Measurements from ENCODE around the gene OR8B2. TPM values are rescaled to one million over a fixed set of nuclear protein-coding genes. Genes with fewer than 3 reads are reported as not detected.
"Not testable (repeated sequence)": the region's sequence is repeated elsewhere in the genome, so short reads cannot be mapped to it uniquely, and the experiment has no call there.

OR8B2 gene
- total RNA-seq, result not detected

- ATAC-seq, result no peak
Observed at GRCh38 chr11:124384399-124384798, at the start of gene OR8B2. OR8B2 (minus strand) TSS chr11:124384499; CDS start chr11:124383343, 1,156 bp downstream.

DNA sequence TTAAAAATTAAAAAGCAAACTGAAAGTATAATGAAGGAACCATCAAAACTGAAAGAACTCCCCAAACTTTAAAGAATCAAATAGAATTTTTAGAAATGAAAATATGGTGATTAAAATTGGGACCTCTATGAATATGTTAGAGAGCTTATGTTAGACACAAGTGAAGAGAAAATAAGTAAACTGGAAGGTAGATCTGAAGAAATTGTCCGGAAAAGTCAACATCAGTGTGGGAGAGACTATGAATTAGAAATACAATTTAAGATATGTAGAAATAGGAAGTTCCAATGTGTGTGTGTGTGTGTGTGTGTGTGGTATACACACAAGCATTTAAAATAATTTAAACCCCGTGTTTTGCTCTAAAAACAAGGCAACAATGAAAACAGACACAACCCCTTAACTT, 45.3 kb upstream of the OR8B2 start:
- no peak for ATAC-seq
- DNase-seq (ENCODE audit: low spot score), result no peak

More at GRCh38 chr11:124384399-124384798, at the start of gene OR8B2:
- no peak for DNase-seq (ENCODE audit: low spot score)

DNA sequence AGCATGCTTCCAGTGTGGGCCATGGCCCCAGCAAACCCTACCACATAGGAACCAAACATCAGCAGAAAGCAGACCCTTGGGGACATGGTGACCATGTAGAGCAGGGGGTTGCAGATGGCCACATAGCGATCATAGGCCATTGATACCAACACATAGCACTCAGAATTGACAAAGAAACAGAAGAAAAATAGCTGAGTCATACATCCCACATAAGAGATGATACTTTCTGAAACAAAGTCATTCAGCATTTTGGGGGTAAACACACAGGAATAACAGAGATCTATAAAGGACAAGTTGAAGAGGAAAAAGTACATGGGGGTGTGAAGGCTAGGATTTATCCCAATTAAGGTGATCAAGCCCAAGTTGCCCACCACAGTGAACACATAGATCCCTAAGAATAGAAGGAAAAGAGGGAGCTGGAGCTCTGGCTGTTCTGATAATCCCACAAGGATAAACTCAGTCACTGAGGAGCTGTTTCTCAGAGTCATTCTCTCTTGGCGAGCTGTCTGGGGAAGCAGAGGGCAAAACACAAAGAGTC, 40.2 kb upstream of the OR8B2 start, which contains the start of gene OR8B4:
OR8B4 (minus strand) TSS at position 488 of the 538 bp plus-strand sequence; CDS start at position 488, 0 bp downstream.
- ATAC-seq, result no peak
- DNase-seq (ENCODE audit: low spot score), result no peak

- ATAC-seq (no peak), DNase-seq (ENCODE audit: low spot score) (no peak)
Observed at GRCh38 chr11:124421043-124421442, 36.7 kb upstream of the OR8B2 start.

DNA sequence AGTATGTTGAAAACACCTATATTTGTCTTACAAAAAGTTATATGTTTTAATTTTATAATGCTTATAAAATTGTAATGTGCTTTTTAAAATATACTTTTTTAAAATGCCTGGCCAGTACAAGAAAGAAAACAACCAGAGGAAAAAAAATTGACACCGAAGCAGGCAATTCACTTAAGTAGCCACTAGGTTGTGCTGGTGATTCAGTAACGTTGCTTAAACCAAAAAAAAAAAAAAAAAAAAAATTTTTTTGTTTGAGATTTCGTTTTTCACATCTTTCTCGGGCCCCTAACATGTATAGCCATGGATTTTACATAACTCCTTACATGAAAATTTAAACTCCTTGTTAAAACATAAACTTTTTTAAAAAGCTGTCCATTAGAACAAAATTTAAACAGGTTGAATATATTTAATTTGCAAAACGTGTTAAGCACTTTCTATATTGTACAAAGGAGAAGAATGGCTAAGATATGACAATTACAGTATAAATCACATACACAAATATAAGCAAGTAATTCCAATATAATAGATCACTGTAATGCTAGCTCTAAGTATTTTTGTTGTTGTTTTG, 31.1 kb upstream of the OR8B2 start:
- DNase-seq (ENCODE audit: low spot score), result no peak
- ATAC-seq, result peak; percentile 56

GRCh38 chr11:124409906-124410305, 25.6 kb upstream of the OR8B2 start:
- ATAC-seq, result no peak
- no peak for DNase-seq (ENCODE audit: low spot score)

GRCh38 chr11:124405581-124405980, 21.3 kb upstream of the OR8B2 start:
- no peak for DNase-seq (ENCODE audit: low spot score)
- ATAC-seq, result no peak

- ATAC-seq; DNase-seq (ENCODE audit: low spot score): not testable (repeated sequence)
Observed at GRCh38 chr11:124403186-124403585, 18.9 kb upstream of the OR8B2 start.

GRCh38 chr11:124402326-124402922, 18.1 kb upstream of the OR8B2 start:
- peak; percentile 89 for ATAC-seq
- DNase-seq (ENCODE audit: low spot score), result peak; percentile 56

DNA sequence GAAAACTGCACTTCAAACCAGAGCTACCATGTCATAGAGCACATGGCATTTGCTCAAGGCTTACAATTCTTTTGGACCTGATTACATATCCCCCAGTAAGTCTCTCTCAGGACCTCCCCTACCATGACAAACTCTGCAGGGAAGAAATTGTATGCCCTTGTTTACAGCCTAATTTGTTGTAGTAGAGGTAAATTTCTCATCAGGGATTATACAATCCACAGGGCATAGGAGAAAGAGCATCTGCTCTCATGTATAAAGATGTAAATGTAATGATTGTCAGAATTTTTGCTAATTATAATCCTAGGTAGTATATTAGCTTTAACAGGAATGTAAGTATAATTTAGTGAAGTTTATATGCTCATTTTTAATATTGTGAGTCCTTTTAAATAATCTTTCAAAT, 14.6 kb upstream of the OR8B2 start, which contains the start of gene OR8B3:
OR8B3 (minus strand) TSS at position 101 of the 400 bp plus-strand sequence. CDS start 1,673 bp downstream, outside the sequence.
- DNase-seq (ENCODE audit: low spot score) (no peak), ATAC-seq (no peak)

DNA sequence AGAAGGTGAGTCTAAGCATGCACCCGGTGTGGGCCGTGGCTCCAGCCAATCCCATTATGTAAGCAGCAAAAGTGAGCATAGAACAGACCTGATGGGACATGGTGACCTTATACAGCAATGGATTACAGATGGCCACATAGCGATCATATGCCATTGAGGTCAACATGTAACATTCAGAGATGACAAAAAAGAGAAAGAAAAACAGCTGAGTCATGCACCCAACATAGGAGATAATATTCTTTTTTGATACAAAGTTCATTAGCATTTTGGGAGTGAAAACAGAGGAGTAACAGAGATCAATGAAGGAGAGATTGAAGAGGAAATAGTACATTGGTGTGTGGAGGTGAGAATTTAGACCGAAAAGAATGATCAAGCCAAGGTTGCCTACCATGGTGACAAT, 12.5 kb upstream of the OR8B2 start:
- not testable (repeated sequence) for ATAC-seq; DNase-seq (ENCODE audit: low spot score)

DNA sequence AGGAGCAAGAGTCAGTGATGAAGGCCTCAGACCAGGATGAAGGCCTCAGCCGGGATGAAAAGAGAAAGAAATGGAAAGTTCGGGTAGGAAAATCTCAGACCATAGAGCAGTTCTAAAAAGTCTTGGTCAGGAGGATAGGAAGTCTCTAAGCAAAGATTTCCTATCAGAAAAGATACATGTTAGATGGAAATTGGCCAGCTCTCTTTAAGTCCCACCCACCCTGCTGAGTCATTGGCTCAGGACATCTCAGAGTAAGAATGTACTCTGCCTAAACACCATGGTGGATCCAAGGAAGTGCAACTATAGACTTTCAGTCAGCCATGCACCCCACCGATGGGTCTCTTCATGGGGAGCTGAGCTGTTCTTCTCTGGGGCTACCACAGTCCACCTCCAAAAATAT, 10.1 kb upstream of the OR8B2 start:
- no peak for DNase-seq (ENCODE audit: low spot score)
- no peak for ATAC-seq

GRCh38 chr11:124382857-124383256, 1.4 kb downstream of the OR8B2 start:
- not testable (repeated sequence) for DNase-seq (ENCODE audit: low spot score); ATAC-seq

- DNase-seq (ENCODE audit: low spot score) (no peak), ATAC-seq (no peak)
Observed at GRCh38 chr11:124380585-124380984, 3.7 kb downstream of the OR8B2 start.

GRCh38 chr11:124376280-124376679, 8.0 kb downstream of the OR8B2 start:
- DNase-seq (ENCODE audit: low spot score) (no peak), ATAC-seq (no peak)

DNA sequence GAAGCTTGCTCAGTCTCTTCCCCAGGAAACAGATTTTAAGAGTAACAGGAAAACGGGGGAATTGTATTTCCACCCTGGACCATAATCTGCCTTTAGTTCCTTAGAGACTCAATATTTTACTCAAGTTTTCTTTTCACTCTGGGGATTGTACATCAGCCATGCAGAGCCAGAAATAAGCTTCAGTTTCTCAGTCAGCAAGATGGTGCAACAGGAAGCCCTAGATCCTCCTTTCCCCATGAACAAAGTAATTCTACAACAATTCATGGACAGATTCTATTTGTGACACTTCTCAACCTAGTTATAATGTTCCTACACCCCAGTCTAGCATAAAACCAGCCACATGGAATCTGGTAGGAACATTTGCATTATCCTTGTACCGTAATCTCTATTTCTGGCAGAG, 24.7 kb downstream of the OR8B2 start:
- ATAC-seq (no peak), DNase-seq (ENCODE audit: low spot score) (no peak)

- ATAC-seq, result no peak
- no peak for DNase-seq (ENCODE audit: low spot score)
Observed at GRCh38 chr11:124346311-124346955, 37.9 kb downstream of the OR8B2 start.

- ATAC-seq (no peak), DNase-seq (ENCODE audit: low spot score) (no peak)
Observed at GRCh38 chr11:124344346-124344745, 40.0 kb downstream of the OR8B2 start.

- no peak for ATAC-seq
- no peak for DNase-seq (ENCODE audit: low spot score)
Observed at GRCh38 chr11:124340142-124340447, 44.2 kb downstream of the OR8B2 start.

DNA sequence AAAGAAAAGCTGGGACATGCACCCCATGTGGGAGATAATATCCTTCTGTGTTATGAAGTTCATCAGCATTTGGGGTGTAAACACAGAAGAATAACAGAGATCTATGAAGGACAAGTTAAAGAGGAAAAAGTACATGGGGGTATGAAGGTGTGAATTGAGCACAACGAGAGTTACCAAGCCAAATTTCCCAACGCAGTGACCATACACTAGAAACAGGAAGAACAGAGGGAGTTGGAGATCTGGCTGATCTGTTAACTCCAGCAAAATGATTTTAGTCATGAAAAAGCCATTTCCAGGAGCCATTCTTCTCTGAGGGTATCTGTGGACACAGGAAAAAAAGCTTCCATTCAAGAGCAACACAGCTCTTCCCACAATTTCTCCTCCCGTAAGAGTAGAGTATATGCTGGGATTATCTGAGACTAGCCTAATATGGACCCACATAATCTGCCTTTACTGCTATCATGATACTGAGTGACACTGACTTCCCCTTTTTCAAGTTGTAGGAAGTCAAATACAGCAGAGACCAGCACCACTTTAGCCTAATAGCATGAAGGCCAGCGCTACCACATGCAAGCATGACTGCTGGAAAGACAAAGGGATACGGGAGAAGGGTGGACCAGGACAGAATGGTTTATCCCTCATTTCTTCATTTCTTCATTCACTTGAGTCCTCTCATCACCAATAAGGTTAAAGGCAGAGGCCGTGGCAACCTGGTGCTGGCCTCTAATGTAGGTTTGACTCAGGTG, 44.7 kb downstream of the OR8B2 start:
- DNase-seq (ENCODE audit: low spot score) (no peak), ATAC-seq (no peak)

Data from left lobe of liver (tissue), 2 donors.